OCI-LY7 (cell line): ENCODE measurements around the gene FRMPD4. TPM values are rescaled to one million over a fixed set of nuclear protein-coding genes. Genes with fewer than 3 reads are reported as not detected.

Experiments used
- BruUV-seq: library from RNA; stranded (reverse); fragments of 400-500 nt; replicated peaks from 2 replicates; lab custom pipeline; 2021; lab: Mats Ljungman, UMichigan
- CTCF ChIA-PET: fragments of 300-600 bp; sonication (Branson Sonifier 250); formaldehyde crosslinking; loops from one replicate; lab custom pipeline; 2022; ENCODE audit warnings: antibody characterized with exemption; ENCODE audit not compliant: unreplicated experiment; lab: Charles Lee
- POLR2A ChIA-PET: fragments of 300-600 bp; sonication (Branson Sonifier 250); formaldehyde crosslinking; loops from one replicate; lab custom pipeline; 2022; ENCODE audit warnings: antibody characterized with exemption; lab: Charles Lee
- DNase-seq: peaks from one replicate; pipeline ENCODE4 v3.0.0-alpha.2; 2015; ENCODE audit warnings: low spot score
- H2AFZ ChIP-seq: fragments of 200-600 bp; sonication (generic), shearing (Covaris generic); 2 replicates; pipeline ENCODE4 v1.6.1; 2014; ENCODE audit warnings: mild to moderate bottlenecking, antibody characterized with exemption, low read length, moderate library complexity
- H3K27ac ChIP-seq: fragments of 200-600 bp; sonication (generic); 2 replicates; pipeline ENCODE4 v1.5.1; 2014; ENCODE audit warnings: mixed run types, low read depth, mild to moderate bottlenecking, moderate library complexity, low read length, inconsistent platforms; ENCODE audit not compliant: poor library complexity, severe bottlenecking
- H3K36me3 ChIP-seq: fragments of 200-600 bp; sonication (generic); 2 replicates; pipeline ENCODE4 v1.6.1; 2014; ENCODE audit warnings: mild to moderate bottlenecking, antibody characterized with exemption, low read length, moderate library complexity, mixed read lengths; ENCODE audit not compliant: insufficient read depth
- H3K4me1 ChIP-seq: fragments of 200-600 bp; sonication (generic); 2 replicates; pipeline ENCODE4 v1.5.1; 2014; ENCODE audit warnings: mild to moderate bottlenecking, low read length; ENCODE audit not compliant: insufficient read depth, poor library complexity, severe bottlenecking
- H3K4me2 ChIP-seq: fragments of 200-600 bp; sonication (generic); 2 replicates; pipeline ENCODE4 v1.6.1; 2014; ENCODE audit warnings: mild to moderate bottlenecking, low read length
- H3K4me3 ChIP-seq: fragments of 200-600 bp; sonication (generic); 2 replicates; pipeline ENCODE4 v1.5.1; 2014; ENCODE audit warnings: mild to moderate bottlenecking, low read depth, low read length; ENCODE audit not compliant: poor library complexity, severe bottlenecking
- H3K79me2 ChIP-seq: fragments of 200-600 bp; sonication (generic); 2 replicates; pipeline ENCODE4 v1.6.1; 2016; ENCODE audit warnings: low read depth, mild to moderate bottlenecking, low read length, moderate library complexity, mixed read lengths; ENCODE audit not compliant: insufficient read depth
- H3K9me2 ChIP-seq: fragments of 200-600 bp; sonication (generic); 2 replicates; pipeline ENCODE4 v1.6.1; 2016; ENCODE audit warnings: mild to moderate bottlenecking, low read length, mixed read lengths; ENCODE audit not compliant: insufficient read depth
- H3K9me3 ChIP-seq: fragments of 200-600 bp; sonication (generic); 2 replicates; pipeline ENCODE4 v1.6.1; 2014; ENCODE audit warnings: mild to moderate bottlenecking, mixed run types, low read length, mixed read lengths
- H4K20me1 ChIP-seq: fragments of 200-600 bp; sonication (generic); 2 replicates; pipeline ENCODE4 v1.6.1; 2014; ENCODE audit warnings: mild to moderate bottlenecking, antibody characterized with exemption, low read length, moderate library complexity, mixed read lengths; ENCODE audit not compliant: insufficient read depth
- CTCF ChIP-seq: fragments of 200-600 bp; sonication (generic); conservative IDR thresholded peaks from 2 replicates; pipeline ENCODE4 v1.5.1; 2014; ENCODE audit warnings: mild to moderate bottlenecking, antibody characterized with exemption, low read length, moderate library complexity, mixed read lengths
- EZH2phosphoT487 ChIP-seq: fragments of 200-600 bp; sonication (generic); IDR thresholded peaks from 2 replicates; pipeline ENCODE4 v1.6.1; 2018; ENCODE audit warnings: low read depth, borderline replicate concordance, mild to moderate bottlenecking, mixed run types, antibody characterized with exemption, low read length, moderate library complexity, mixed read lengths
- intact Hi-C: fragments of 100-400 bp; cut with micrococcal nuclease; formaldehyde crosslinking; loops from one replicate; pipeline ENCODE4 v1.10.0; 2022; ENCODE audit not compliant: unreplicated experiment
- total RNA-seq, 2 experiments: library from RNA; depleted of rRNA in 1 of 2; stranded (reverse); fragments of >200 nt in 1 of 2; shearing (Covaris generic) in 1 of 2; gene quantifications; 2 replicates each; pipeline ENCODE4 v1.2.3, GENCODE V29; 2014 to 2022

Gene FRMPD4
- total RNA-seq, 2 experiments from 2014 or later: not detected

GRCh38 chrX:12611471-12611870 is 473.2 kb downstream of the FRMPD4 start:
- no peak overlapping the region for H3K27ac ChIP-seq
- H4K20me1 ChIP-seq: no peaks in the 10 kb centered on the region
- no TSS peak for BruUV-seq
- H3K36me3 ChIP-seq: no peaks in the 10 kb centered on the region
- CTCF ChIA-PET: no interaction called here
- POLR2A ChIA-PET: interaction anchor here (0.6 kb wide), 2 partner anchors 14 to 677 kb away, joined by 3 to 4 read pairs; no protein-coding TSS in a partner anchor
- H3K9me2 ChIP-seq: no peaks in the 10 kb centered on the region
- H3K4me3 ChIP-seq: no peak overlapping the region
- no peak for TF ChIP-seq EZH2phosphoT487
- TF ChIP-seq CTCF: no peak
- H3K9me3 ChIP-seq: no peaks in the 10 kb centered on the region
- no peaks in the 10 kb centered on the region for H3K79me2 ChIP-seq
- H2AFZ ChIP-seq: no peak overlapping the region
- no peaks in the 10 kb centered on the region for H3K4me1 ChIP-seq
- intact Hi-C loops: no loop called here
- H3K4me2 ChIP-seq: peak overlapping the region; percentile 20; the same call in 1 of the 2 replicates
- DNase-seq: no peak

- Histone ChIP-seq H3K9me2 (no peaks in the 10 kb centered on the region), H2AFZ (no peak overlapping the region), H3K36me3 (no peaks in the 10 kb centered on the region), H3K4me3 (no peak overlapping the region), H3K4me2 (no peak overlapping the region), H3K9me3 (no peaks in the 10 kb centered on the region), H3K4me1 (no peaks in the 10 kb centered on the region), H3K79me2 (no peaks in the 10 kb centered on the region), H4K20me1 (no peaks in the 10 kb centered on the region), H3K27ac (no peak overlapping the region)
- no TSS peak for BruUV-seq
- no peak for TF ChIP-seq EZH2phosphoT487
- no peak for TF ChIP-seq CTCF
- CTCF ChIA-PET: no interaction called here
- no peak for DNase-seq
- POLR2A ChIA-PET: no interaction called here
- intact Hi-C loops: no loop called here
Observed at GRCh38 chrX:12614266-12614665, 476.0 kb downstream of the FRMPD4 start.

GRCh38 chrX:12615061-12615460 is 476.8 kb downstream of the FRMPD4 start:
- no peak for TF ChIP-seq CTCF
- TF ChIP-seq EZH2phosphoT487: no peak
- Histone ChIP-seq H3K36me3 (no peaks in the 10 kb centered on the region), H2AFZ (no peak overlapping the region), H3K4me3 (no peak overlapping the region), H3K27ac (no peak overlapping the region), H3K4me2 (no peak overlapping the region), H3K79me2 (no peaks in the 10 kb centered on the region), H3K4me1 (no peaks in the 10 kb centered on the region), H3K9me3 (no peaks in the 10 kb centered on the region), H3K9me2 (no peaks in the 10 kb centered on the region), H4K20me1 (no peaks in the 10 kb centered on the region)
- ChIA-PET POLR2A (no interaction called here), CTCF (no interaction called here)
- no peak for DNase-seq
- BruUV-seq: no TSS peak
- intact Hi-C loops: no loop called here
